GM12801 (cell line): ENCODE data around the gene ALPK3.

Experiments
- TF ChIP-seq, protein P1 (sequence below): IDR thresholded peaks from one replicate; pipeline ENCODE4 v1.5.1; 2011; ENCODE audit warnings: control low read depth; ENCODE audit not compliant: insufficient read length; ENCODE audit errors: extremely low read depth

The ALPK3 gene

GRCh38 chr15:84816694-84817465, at the start of gene ALPK3:
ALPK3 (plus strand) TSS chr15:84817356; CDS start chr15:84817453, 97 bp downstream.
- TF ChIP-seq, protein P1, sequence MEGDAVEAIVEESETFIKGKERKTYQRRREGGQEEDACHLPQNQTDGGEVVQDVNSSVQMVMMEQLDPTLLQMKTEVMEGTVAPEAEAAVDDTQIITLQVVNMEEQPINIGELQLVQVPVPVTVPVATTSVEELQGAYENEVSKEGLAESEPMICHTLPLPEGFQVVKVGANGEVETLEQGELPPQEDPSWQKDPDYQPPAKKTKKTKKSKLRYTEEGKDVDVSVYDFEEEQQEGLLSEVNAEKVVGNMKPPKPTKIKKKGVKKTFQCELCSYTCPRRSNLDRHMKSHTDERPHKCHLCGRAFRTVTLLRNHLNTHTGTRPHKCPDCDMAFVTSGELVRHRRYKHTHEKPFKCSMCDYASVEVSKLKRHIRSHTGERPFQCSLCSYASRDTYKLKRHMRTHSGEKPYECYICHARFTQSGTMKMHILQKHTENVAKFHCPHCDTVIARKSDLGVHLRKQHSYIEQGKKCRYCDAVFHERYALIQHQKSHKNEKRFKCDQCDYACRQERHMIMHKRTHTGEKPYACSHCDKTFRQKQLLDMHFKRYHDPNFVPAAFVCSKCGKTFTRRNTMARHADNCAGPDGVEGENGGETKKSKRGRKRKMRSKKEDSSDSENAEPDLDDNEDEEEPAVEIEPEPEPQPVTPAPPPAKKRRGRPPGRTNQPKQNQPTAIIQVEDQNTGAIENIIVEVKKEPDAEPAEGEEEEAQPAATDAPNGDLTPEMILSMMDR = no peak

GRCh38 chr15:84772031-84772430, 45.1 kb upstream of the ALPK3 start:
- TF ChIP-seq, protein P1 = no peak

GRCh38 chr15:84772467-84772866, 44.7 kb upstream of the ALPK3 start:
- TF ChIP-seq, protein P1 = no peak

- TF ChIP-seq, protein P1 = no peak
Measured at GRCh38 chr15:84773716-84774115, 43.4 kb upstream of the ALPK3 start.

DNA sequence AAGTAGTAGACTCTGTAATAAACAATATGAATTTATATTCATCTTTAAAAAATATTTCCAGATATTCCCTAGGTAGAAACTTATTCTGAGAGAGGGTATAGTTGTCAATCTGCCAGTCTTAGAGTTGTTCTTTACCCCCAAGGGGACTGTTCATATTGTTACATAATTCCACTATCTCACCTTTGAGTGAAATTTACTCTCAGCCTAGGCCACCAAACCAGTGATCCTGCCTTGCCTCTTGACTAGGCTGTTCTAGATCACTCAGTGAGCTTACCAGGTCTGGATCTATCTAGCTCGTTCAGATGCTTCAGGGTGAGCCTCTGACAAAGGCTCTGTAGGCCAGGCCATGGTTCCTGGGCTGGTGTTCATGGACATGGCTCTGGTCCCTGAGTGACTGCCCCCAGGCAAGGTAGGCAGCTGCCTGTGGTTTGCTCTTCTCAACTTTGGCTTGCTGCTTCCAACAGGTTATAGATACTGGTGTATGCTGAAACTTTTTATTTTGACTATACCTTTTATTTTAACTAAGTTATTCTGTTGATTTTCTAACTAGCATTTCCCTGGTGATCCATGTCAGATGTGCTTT, 41.2 kb upstream of the ALPK3 start:
- TF ChIP-seq, protein P1 = no peak

- TF ChIP-seq, protein P1 = no peak
Measured at GRCh38 chr15:84778194-84778593, 39.0 kb upstream of the ALPK3 start.

GRCh38 chr15:84780492-84780891, 36.7 kb upstream of the ALPK3 start:
- TF ChIP-seq, protein P1 = no peak
